Astrocyte (in vitro differentiated cells and primary cell): ENCODE results near the gene FOXC2.

Experiments
- EZH2 ChIP-seq: IDR thresholded peaks from 2 replicates; pipeline ENCODE4 v1.6.1; 2012; ENCODE audit warnings: mild to moderate bottlenecking, low read length, inconsistent platforms; ENCODE audit not compliant: insufficient read depth
- TF ChIP-seq, protein P1 (sequence below): IDR thresholded peaks from 2 replicates; pipeline ENCODE4 v1.5.1; 2011; ENCODE audit warnings: low read depth, mild to moderate bottlenecking, inconsistent platforms, low read length, moderate library complexity; ENCODE audit not compliant: insufficient read depth

DNA sequence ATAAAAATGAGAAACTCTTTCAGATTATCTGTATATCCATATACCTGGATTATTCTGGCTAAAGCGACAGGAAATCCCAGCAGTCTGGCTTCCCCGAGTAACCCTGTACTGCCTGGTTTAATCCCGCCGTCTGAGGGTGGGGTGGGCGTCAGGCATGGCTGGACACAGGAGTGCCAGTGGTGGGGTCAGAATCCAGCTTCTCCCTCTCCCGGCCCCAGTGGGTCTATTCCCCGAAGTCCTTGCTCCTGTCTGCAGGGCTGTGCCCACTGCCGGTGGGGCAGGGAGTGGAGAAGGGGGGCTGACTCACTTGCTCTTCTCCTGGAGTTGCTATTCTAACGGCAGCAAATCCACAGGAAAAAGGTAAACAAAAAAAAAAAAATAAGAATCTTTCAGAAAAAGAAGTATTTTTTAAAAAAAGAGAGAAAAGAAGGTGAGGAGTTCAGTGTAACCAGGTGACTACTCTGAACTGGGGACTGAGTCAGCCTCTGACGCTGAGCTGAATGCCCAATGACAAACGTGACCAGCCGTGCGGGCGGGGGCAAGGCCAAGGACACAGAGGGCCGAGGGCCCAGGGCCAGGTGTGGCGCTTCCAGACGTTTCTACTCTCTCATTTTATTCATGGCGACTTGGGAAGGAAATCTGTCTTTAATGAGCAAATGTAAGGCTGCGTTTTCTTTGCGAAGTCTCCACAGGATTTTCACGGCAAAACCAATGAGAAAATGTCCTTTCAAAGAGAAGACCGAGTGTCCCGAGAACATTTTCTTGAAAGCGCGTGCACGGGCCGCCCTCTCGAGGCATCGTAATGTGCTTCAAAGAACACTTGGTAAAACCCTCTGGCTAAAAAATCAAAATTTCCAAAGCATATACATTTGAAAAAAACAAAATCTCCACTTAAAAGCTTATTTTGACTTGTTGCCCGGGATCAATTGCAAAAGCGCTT lies 36.1 kb upstream of the FOXC2 start:
- TF ChIP-seq EZH2 = no peak
- TF ChIP-seq, protein P1, sequence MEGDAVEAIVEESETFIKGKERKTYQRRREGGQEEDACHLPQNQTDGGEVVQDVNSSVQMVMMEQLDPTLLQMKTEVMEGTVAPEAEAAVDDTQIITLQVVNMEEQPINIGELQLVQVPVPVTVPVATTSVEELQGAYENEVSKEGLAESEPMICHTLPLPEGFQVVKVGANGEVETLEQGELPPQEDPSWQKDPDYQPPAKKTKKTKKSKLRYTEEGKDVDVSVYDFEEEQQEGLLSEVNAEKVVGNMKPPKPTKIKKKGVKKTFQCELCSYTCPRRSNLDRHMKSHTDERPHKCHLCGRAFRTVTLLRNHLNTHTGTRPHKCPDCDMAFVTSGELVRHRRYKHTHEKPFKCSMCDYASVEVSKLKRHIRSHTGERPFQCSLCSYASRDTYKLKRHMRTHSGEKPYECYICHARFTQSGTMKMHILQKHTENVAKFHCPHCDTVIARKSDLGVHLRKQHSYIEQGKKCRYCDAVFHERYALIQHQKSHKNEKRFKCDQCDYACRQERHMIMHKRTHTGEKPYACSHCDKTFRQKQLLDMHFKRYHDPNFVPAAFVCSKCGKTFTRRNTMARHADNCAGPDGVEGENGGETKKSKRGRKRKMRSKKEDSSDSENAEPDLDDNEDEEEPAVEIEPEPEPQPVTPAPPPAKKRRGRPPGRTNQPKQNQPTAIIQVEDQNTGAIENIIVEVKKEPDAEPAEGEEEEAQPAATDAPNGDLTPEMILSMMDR = no peak
